ENCODE data around the gene TBC1D5. TPM values are rescaled to one million over a fixed set of nuclear protein-coding genes. Genes with fewer than 3 reads are reported as not detected.

The TBC1D5 gene
- total and polyA plus RNA-seq, 2 donors (not counting 1 experiment from before 2014, with no cell fraction given), result 22.6 to 111 TPM

DNA sequence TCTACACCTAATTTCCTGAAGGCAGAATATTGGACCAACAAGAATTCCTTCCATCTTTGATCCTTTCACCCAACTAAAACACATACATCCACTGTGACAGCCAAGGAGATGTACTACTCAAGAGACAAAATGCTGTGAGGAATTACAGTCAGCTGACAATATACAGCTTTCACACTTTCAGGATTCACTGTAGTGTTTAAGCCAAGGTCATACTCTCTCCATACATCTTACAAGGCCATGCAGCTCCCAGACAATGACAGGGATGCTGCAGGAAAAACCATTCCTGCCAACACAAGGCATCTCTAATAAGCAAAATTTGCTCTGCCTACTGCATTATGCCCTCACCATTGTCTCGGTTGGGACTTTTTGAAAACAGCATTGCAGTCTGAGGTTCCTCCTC is 170.7 kb downstream of the TBC1D5 start:
- Mint-ChIP-seq H3K27ac (no peak overlapping the region), H3K4me3 (no peak overlapping the region), H3K9me3 (ENCODE audit: insufficient read depth) (no peaks in the 10 kb centered on the region), H3K27me3 (no peaks in the 10 kb centered on the region), H3K4me1 (peaks cover 5% of the 10 kb centered on the region)
- TF ChIP-seq, protein P1, sequence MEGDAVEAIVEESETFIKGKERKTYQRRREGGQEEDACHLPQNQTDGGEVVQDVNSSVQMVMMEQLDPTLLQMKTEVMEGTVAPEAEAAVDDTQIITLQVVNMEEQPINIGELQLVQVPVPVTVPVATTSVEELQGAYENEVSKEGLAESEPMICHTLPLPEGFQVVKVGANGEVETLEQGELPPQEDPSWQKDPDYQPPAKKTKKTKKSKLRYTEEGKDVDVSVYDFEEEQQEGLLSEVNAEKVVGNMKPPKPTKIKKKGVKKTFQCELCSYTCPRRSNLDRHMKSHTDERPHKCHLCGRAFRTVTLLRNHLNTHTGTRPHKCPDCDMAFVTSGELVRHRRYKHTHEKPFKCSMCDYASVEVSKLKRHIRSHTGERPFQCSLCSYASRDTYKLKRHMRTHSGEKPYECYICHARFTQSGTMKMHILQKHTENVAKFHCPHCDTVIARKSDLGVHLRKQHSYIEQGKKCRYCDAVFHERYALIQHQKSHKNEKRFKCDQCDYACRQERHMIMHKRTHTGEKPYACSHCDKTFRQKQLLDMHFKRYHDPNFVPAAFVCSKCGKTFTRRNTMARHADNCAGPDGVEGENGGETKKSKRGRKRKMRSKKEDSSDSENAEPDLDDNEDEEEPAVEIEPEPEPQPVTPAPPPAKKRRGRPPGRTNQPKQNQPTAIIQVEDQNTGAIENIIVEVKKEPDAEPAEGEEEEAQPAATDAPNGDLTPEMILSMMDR (IDR thresholded peaks at IDR 0.05), result no peak
- no peak for TF ChIP-seq EZH2 (IDR thresholded peaks at IDR 0.05; ENCODE audit: borderline replicate concordance, insufficient read depth, low read depth, low read length, poor library complexity, severe bottlenecking)
- DNase-seq (no peak), ATAC-seq (ENCODE audit: low read depth) (no peak)
- Histone ChIP-seq H3K4me3 (ENCODE audit: control extremely low read depth in 1 of 5, extremely low read depth in 1 of 5, insufficient read depth in 1 of 5, low read depth in 2 of 5, low read length in 4 of 5) (no peak overlapping the region), H3K27me3 (replicated peaks in 1 of 4; ENCODE audit: control extremely low read depth in 1 of 4, control insufficient read depth in 3 of 4, insufficient read depth in 4 of 4, low read length in 3 of 4) (no peaks in the 10 kb centered on the region), H4K20me1 (ENCODE audit: control insufficient read depth, insufficient read depth, low read length, poor library complexity, severe bottlenecking) (peaks cover 41% of the 10 kb centered on the region), H3K27ac (ENCODE audit: low read length in 2 of 2) (no peak overlapping the region), H3K9ac (ENCODE audit: low read length) (no peak overlapping the region), H3K9me3 (ENCODE audit: control extremely low read depth in 1 of 3, control insufficient read depth in 2 of 3, insufficient read depth in 1 of 3, low read length in 2 of 3) (no peaks in the 10 kb centered on the region), H3K36me3 (replicated peaks in 1 of 2; ENCODE audit: control extremely low read depth in 1 of 2, control insufficient read depth in 1 of 2, extremely low read depth in 1 of 2, insufficient read depth in 2 of 2, low read length in 1 of 2) (no peaks in the 10 kb centered on the region), H2AFZ (ENCODE audit: insufficient read depth, low read depth, low read length, poor library complexity, severe bottlenecking) (no peak overlapping the region), H3K4me1 (ENCODE audit: control insufficient read depth in 2 of 2, insufficient read depth in 2 of 2, low read length in 2 of 2) (peaks cover 31 to 32% of the 10 kb centered on the region in 2 donors), H3K4me2 (replicated peaks; ENCODE audit: low read depth, low read length, poor library complexity, severe bottlenecking) (no peak overlapping the region), H3K79me2 (ENCODE audit: control insufficient read depth, insufficient read depth, low read length) (peaks cover 51% of the 10 kb centered on the region)
- ChIA-PET POLR2A (no interaction called here), CTCF (no interaction called here)
- WGBS (ENCODE audit: insufficient coverage), result 90% methylated on average over 1 of the region's 1 CpG
- intact Hi-C loops (cut with micrococcal nuclease), result no loop called here

DNA sequence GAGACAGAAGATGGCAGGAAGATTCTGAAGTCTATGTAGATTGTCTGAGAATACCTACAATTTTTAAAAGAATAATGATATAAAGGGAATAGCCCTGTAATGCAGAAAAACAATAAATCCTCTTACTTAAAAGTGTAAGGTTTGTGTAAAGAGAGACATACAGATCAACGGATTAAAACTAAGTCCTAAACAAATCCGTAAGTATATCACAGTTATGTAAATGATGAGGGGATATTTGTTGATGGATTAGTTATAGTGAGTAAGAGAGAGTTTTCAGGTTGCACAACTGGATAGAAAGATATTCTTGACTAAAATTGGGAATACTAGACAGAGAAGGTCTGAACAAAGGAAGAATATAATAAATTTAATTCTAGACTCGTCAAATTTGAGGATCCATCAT is 179.6 kb downstream of the TBC1D5 start:
- Histone ChIP-seq H3K4me2 (replicated peaks; ENCODE audit: low read depth, low read length, poor library complexity, severe bottlenecking) (no peak overlapping the region), H3K4me1 (ENCODE audit: control insufficient read depth in 2 of 2, insufficient read depth in 2 of 2, low read length in 2 of 2) (no peaks in the 10 kb centered on the region), H3K27me3 (replicated peaks in 1 of 4; ENCODE audit: control extremely low read depth in 1 of 4, control insufficient read depth in 3 of 4, insufficient read depth in 4 of 4, low read length in 3 of 4) (no peaks in the 10 kb centered on the region), H3K9me3 (ENCODE audit: control extremely low read depth in 1 of 3, control insufficient read depth in 2 of 3, insufficient read depth in 1 of 3, low read length in 2 of 3) (no peaks in the 10 kb centered on the region), H3K9ac (ENCODE audit: low read length) (no peak overlapping the region), H3K79me2 (ENCODE audit: control insufficient read depth, insufficient read depth, low read length) (peaks cover 3% of the 10 kb centered on the region), H3K36me3 (replicated peaks in 1 of 2; ENCODE audit: control extremely low read depth in 1 of 2, control insufficient read depth in 1 of 2, extremely low read depth in 1 of 2, insufficient read depth in 2 of 2, low read length in 1 of 2) (no peaks in the 10 kb centered on the region), H3K4me3 (ENCODE audit: control extremely low read depth in 1 of 5, extremely low read depth in 1 of 5, insufficient read depth in 1 of 5, low read depth in 2 of 5, low read length in 4 of 5) (no peak overlapping the region), H4K20me1 (ENCODE audit: control insufficient read depth, insufficient read depth, low read length, poor library complexity, severe bottlenecking) (no peaks in the 10 kb centered on the region), H2AFZ (ENCODE audit: insufficient read depth, low read depth, low read length, poor library complexity, severe bottlenecking) (no peak overlapping the region), H3K27ac (ENCODE audit: low read length in 2 of 2) (no peak overlapping the region)
- CTCF ChIA-PET, result no interaction called here
- intact Hi-C loops (cut with micrococcal nuclease), result no loop called here
- Mint-ChIP-seq H3K27ac (no peak overlapping the region), H3K4me3 (no peak overlapping the region), H3K27me3 (no peaks in the 10 kb centered on the region), H3K4me1 (no peaks in the 10 kb centered on the region), H3K9me3 (ENCODE audit: insufficient read depth) (no peaks in the 10 kb centered on the region)
- DNase-seq, result no peak
- no peak for ATAC-seq (ENCODE audit: low read depth)
- POLR2A ChIA-PET, result no interaction called here
- no peak for TF ChIP-seq EZH2 (IDR thresholded peaks at IDR 0.05; ENCODE audit: borderline replicate concordance, insufficient read depth, low read depth, low read length, poor library complexity, severe bottlenecking)
- TF ChIP-seq, protein P1 (IDR thresholded peaks at IDR 0.05), result no peak
- no CpG with 5 or more reads among the region's 3 CpGs for WGBS (ENCODE audit: insufficient coverage)

Data from B cell (primary cell).